Measurements from ENCODE around the gene LRMDA. TPM values are rescaled to one million over a fixed set of nuclear protein-coding genes. Genes with fewer than 3 reads are reported as not detected.

Gene LRMDA
- total and polyA plus RNA-seq, 2 of the 13 experiments (the other 11 are each of a cell fraction or from before 2014, with no cell fraction given) = 13.4 to 22.0 TPM

- TF ChIP-seq HNF4G (IDR thresholded peaks at IDR 0.05; ENCODE audit: borderline replicate concordance, low read depth, low read length) = no peak
- TF ChIP-seq HNF4G (CRISPR knock-in tag; IDR thresholded peaks at IDR 0.05; ENCODE audit: borderline replicate concordance, low read depth) = no peak
- TF ChIP-seq KAT7 (CRISPR knock-in tag; IDR thresholded peaks at IDR 0.05; ENCODE audit: borderline replicate concordance) = no peak
- no peak for TF ChIP-seq MXD4 (CRISPR knock-in tag; IDR thresholded peaks at IDR 0.05)
- TF ChIP-seq CENPX (CRISPR knock-in tag; IDR thresholded peaks at IDR 0.05) = no peak
- no peak for TF ChIP-seq RBM22 (optimal IDR thresholded peaks at IDR 0.05; ENCODE audit: low read length)
- peak; percentile 37; the same call in 1 of the 2 replicates for TF ChIP-seq FOXK2 (IDR thresholded peaks at IDR 0.05)
- TF ChIP-seq ZBTB43 (CRISPR knock-in tag; conservative IDR thresholded peaks at IDR 0.05) = 0 out of 2 replicates have a peak, but pooled peaks have one; percentile 37
- no peak for TF ChIP-seq ARID4A (CRISPR knock-in tag; IDR thresholded peaks at IDR 0.05; ENCODE audit: borderline replicate concordance)
- no peak for TF ChIP-seq ZNF709 (CRISPR knock-in tag; IDR thresholded peaks at IDR 0.05)
- no peak for TF ChIP-seq ELF4 (CRISPR knock-in tag; IDR thresholded peaks at IDR 0.05; ENCODE audit: borderline replicate concordance)
- TF ChIP-seq ZNF557 (CRISPR knock-in tag; IDR thresholded peaks at IDR 0.05) = no peak
- TF ChIP-seq TRAFD1 (CRISPR knock-in tag; IDR thresholded peaks at IDR 0.05; ENCODE audit: borderline replicate concordance) = no peak
- TF ChIP-seq ZNF280D (CRISPR knock-in tag; IDR thresholded peaks at IDR 0.05) = peak; percentile 66; the same call in 1 of the 2 replicates
- TF ChIP-seq ZNF276 (CRISPR knock-in tag; IDR thresholded peaks at IDR 0.05; ENCODE audit: low read depth) = 0 out of 2 replicates have a peak, but pooled peaks have one; percentile 16
- no peak for TF ChIP-seq MLLT10 (CRISPR knock-in tag; IDR thresholded peaks at IDR 0.05)
- no peak for TF ChIP-seq FOXO1 (CRISPR knock-in tag; IDR thresholded peaks at IDR 0.05)
Observed at GRCh38 chr10:75402486-75403143, 28.8 kb upstream of the LRMDA start (continued).

Data from HepG2 (cell line).